SKM-1 treated with dmso at 0.1 percent for 144 hours (cell line): Measurements from ENCODE around the gene ETF1.

ENCODE experiments used
- DNase-seq: peaks from one replicate; lab custom pipeline; 2025; ENCODE audit not compliant: unreplicated experiment; lab: John Stamatoyannopoulos, UW

The ETF1 gene

DNA sequence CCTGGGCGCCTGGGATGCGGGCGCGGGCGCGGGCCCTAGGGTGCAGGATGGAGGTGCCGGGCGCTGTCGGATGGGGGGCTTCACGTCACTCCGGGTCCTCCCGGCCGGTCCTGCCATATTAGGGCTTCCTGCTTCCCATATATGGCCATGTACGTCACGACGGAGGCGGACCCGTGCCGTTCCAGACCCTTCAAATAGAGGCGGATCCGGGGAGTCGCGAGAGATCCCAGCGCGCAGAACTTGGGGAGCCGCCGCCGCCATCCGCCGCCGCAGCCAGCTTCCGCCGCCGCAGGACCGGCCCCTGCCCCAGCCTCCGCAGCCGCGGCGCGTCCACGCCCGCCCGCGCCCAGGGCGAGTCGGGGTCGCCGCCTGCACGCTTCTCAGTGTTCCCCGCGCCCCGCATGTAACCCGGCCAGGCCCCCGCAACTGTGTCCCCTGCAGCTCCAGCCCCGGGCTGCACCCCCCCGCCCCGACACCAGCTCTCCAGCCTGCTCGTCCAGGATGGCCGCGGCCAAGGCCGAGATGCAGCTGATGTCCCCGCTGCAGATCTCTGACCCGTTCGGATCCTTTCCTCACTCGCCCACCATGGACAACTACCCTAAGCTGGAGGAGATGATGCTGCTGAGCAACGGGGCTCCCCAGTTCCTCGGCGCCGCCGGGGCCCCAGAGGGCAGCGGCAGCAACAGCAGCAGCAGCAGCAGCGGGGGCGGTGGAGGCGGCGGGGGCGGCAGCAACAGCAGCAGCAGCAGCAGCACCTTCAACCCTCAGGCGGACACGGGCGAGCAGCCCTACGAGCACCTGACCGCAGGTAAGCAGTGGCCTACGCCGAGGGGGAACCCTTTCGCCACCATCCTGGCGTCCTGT lies 77.5 kb downstream of the ETF1 start, which contains the start of gene EGR1:
Gene EGR1 (plus strand): TSS at position 219 of the 864 bp plus-strand sequence. CDS start 283 bp downstream, at position 502.
- DNase-seq: peak; percentile 89

DNA sequence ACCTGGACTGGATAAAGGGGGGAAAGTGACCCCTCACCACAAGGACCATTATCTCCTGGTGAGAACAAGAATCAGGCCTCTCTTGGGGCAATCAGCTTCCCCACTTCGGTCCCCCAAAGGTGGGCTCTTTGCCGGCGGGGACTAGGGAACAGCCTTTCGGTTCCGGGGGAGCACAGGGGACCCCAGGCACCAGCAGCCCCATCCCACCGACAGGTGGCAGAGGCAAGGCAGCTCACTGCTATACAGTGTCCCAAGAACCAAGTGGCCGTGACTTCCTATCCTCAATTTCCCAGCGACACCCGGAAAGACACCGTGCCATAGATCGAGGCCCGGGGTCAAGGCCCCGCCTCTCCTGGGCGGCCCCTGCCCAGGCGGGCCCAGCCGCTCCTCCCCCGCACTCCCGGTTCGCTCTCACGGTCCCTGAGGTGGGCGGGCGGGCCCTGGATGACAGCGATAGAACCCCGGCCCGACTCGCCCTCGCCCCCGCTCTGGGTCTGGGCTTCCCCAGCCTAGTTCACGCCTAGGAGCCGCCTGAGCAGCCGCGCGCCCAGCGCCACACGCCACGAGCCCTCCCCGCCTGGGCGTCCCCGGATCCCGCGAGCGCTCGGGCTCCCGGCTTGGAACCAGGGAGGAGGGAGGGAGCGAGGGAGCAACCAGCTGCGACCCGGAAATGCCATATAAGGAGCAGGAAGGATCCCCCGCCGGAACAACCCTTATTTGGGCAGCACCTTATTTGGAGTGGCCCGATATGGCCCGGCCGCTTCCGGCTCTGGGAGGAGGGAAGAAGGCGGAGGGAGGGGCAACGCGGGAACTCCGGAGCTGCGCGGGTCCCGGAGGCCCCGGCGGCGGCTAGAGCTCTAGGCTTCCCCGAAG lies 78.4 kb downstream of the ETF1 start:
- peak; percentile 98 for DNase-seq

DNA sequence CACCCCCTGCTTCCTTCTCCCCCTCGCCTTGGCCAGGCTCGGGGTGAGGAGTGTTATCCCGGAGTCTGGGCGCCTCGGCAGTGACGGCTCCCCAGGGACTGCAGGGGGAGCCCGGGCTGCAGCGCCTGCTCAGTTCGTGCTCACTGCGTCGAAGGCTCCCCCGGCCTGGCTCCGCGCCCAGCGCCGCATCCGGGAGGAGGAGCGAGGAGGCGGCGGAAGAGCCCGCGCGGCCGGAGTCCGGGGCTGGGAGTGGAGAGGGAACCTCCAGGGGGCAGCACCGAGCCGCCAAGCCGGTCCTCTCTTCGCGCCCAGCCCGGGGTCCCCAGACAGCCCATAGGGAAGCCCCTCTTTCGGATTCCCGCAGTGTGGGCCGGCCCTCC lies 79.0 kb downstream of the ETF1 start:
- peak; percentile 93 for DNase-seq

DNA sequence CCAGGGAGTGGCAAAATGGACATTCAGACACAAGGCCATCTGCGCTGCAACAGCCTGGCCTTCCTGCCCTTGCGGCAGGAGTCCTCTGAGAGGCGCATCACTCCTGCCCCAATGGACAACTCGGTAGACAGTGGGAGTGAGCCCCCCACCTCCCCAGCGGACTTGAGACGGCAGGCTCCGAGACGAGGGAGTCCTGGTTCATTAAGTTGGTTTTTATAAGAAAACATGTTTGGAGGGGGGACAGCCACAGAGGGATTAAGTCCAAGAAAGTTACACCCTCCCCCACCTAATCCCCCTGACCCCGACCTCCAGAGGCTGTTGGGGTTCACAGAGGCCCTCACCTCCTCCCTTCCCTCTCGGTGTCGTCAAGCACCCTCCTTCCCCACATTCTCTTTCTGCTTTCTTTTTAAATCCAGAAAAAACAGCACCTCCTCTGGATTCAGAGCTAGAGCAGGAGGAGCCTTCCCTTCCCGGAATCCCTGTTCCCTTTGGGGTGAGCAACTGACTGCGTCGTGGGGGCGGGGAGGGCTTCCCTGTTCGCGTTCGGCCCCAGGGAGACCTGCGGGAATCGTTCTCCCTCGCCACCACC lies 79.5 kb downstream of the ETF1 start:
- no peak for DNase-seq

DNA sequence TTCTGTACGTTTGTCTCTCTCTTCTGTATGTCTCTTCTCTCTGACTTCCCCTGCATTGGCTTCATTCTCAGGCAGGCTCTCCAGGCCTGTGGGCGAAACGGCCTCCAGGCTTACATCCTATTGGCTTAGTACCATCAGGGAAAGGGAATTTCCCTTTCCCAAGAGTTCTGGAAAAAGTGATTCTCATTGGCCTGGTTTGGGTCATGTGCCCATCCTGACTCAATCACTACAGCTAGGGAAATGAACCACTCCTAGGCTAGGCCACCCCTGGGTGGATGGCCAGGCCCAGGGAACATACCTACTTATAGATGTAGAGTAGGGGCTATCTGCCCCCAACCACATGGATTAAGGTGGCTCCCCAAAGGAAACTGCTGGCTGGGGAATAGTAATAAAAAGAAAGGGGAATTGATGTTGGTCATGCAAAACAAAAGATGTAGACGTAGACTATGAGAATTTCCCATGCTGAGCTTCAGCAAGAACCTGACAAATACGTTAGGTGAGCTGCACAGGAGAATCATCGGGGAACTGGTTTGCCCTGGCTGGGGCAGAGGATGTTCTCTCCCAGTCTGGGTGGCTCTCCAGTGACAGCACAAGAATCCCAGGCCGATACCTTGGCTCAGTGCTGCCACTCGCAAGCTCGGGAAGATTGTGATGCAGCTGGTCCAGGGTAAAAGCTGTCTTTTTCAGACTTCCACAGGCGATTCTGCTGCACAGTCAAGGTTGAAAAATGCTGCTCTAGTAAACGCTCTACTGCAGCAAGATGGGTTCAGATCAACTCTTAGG lies 81.5 kb downstream of the ETF1 start:
- no peak for DNase-seq

DNA sequence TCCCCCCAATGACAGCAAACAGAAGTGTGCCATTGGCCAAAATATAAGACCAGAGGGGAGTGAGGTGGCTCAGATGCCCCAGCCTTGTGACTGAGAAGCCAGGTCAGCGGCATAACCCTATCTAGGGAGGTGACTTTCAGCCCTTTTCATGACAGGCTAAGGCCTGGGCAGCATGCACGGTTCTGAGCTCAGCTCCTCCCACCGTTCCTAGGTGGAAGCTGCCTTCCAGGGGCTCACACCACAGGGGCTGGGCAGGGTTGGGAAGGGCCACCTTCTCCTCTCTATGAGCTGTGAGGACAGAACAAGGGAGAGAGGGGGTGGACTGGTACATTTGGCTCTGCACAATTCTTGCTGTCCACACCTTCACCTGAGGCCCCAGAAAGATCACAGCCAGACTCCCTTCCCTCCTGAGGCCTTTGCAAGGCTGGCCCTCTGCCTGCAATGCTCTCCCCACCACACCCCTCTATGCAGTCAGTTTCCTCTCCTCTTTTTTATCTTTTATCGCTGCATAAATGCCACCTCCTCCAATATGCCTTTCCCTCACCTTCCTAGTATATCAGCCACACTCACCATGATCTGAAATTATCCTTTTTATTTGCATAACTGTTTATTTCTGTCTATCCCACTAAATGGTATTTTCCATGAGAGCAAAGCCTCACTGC lies 82.9 kb downstream of the ETF1 start:
- no peak for DNase-seq

DNA sequence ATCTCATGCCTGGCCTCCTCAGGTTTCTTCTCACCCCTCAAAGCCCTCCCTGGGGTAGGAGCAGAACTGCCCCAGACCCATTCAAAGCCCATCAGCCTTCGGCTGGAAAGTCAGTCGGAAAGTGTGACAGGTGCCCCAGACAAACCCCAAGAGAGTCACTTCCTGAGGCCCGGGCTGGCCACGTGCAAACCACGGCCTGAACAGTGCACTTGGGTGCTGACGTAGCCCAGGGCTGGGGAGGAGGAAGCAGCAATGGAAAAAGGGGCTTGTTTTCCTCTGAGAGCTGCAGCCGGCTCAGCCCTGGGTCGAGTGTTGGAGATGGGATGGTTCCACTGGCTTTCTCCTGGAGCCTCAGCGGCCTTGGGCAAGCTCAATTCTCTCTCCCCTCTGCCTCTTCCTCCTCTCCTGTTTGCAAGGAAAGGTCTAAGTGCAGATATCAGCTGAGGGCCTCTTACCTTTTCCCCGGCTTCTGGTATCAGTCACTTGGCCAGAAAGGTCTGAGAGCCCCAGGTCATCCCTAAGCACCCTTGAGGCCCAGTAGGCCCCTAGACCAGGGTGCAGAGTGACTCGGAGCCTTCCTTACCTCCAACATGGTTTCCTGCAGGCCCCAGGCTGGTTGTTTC lies 83.6 kb downstream of the ETF1 start:
- peak; percentile 26 for DNase-seq

DNA sequence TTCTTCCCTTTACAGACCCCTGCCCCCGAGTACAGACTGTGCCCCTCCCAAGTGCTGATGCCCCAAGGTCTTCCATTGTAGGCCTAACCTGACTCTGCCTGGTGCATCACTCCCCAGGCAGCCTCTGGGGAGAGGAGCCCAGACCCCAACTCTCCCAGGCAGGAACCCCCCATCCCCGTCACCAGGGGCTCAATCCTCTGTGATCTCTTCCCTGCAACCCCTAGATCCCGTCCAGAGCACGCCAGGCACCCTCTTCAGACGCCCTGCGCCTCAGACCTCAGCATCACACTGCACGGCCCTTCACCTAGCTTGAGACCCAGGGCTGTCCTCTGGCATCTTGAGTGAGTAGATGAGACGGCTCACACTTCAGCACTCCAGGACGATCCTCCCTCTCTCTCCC lies 84.2 kb downstream of the ETF1 start:
- no peak for DNase-seq

DNA sequence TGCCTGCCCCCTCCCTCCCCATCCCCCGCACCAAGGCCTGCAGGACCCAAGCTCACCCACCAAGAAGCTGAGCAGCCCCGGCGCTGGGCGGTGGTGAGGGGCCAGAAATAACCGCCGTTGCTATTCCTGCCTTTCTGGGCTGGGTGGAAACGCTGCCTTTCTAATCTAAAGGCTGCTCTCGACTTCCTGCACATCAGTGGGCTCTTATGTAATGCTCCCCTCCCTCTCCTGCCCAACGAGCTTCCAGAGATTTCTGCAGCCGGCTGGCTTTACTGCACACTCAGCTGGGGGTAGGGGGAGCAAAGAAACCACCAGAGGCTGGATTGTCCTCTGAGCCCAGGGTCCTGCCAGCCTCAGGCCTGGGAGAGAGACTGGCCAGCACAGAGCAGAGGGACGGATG lies 84.7 kb downstream of the ETF1 start:
- DNase-seq: no peak

DNA sequence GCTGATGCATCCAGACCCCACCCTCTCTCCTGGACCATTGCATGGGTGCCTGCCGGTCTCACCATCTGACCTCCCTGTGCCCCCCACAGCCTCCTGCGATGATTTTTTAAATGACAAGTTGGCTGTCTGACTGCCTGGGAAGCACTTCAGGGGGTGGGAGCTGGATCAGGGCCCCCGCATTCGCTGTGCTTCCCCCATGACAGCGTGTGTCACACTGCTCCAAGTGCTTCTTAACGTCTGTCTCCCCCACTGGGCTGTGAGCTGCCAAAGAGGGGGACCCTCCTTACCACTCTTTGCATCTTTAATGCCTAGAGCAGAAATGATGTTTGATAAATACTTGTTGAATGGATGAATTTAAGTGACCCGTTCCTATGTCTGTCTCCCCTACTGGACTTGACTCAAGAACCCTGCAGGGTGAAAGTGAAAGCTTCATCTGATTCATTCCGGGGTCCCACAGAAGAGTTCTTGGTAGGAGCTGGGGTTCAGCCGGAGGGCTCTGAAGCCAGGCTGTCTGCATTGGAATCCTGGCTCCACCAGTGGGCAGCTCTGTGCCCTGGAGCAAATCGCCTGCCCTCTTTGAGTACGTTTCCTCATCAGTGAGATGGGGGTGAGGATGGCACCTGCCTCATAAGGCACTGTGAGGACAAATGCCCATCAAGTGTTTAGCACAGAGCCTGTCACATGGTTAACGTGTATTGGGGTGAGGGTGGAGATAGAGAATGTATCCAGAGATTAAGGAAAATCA lies 85.3 kb downstream of the ETF1 start:
- DNase-seq: no peak
